K562 (cell line): Measurements from ENCODE around the gene CCR9. TPM values are rescaled to one million over a fixed set of nuclear protein-coding genes. Genes with fewer than 3 reads are reported as not detected.
A peak's percentile ranks its signal among the peaks of the same experiment; 100 is the strongest.

Experiments used
- BRD4 ChIP-seq: fragments of 200-600 bp; sonication (generic); IDR thresholded peaks from 2 replicates; pipeline ENCODE4 v1.6.1; 2017; ENCODE audit warnings: inconsistent platforms
- C11orf30 ChIP-seq: fragments of 450-650 bp; IDR thresholded peaks from 2 replicates; pipeline ENCODE4 v1.6.1; 2016; ENCODE audit warnings: low read depth, mild to moderate bottlenecking
- CBFA2T3 ChIP-seq: fragments of 450-650 bp; IDR thresholded peaks from 2 replicates; pipeline ENCODE4 v1.6.1; 2017
- CBFB ChIP-seq: sonication (generic); formaldehyde crosslinking; IDR thresholded peaks from 2 replicates; pipeline ENCODE4 v1.4.0; 2020; ENCODE audit warnings: mild to moderate bottlenecking, missing genetic modification reagents
- CTCF ChIP-seq, 3 experiments: IDR thresholded peaks in 2 of 3; conservative IDR thresholded peaks in 1 of 3; 2 replicates each; pipeline ENCODE4 v1.5.1; 2011 to 2012; ENCODE audit warnings: low read length in 3 of 3, mild to moderate bottlenecking in 3 of 3, control low read depth in 2 of 3, improper control_type of control experiment in 1 of 3, inconsistent platforms in 1 of 3, low read depth in 1 of 3, mixed read lengths in 1 of 3, moderate library complexity in 1 of 3; ENCODE audit not compliant: insufficient read depth in 2 of 3
- KLF1 ChIP-seq: fragments of 450-650 bp; IDR thresholded peaks from 2 replicates; pipeline ENCODE4 v1.6.1; 2016; ENCODE audit warnings: missing genetic modification characterization, missing compliant biosample characterization
- NR1H2 ChIP-seq: sonication (generic); formaldehyde crosslinking; IDR thresholded peaks from 2 replicates; pipeline ENCODE4 v1.4.0; 2020; ENCODE audit warnings: mild to moderate bottlenecking, missing genetic modification reagents
- POLR2AphosphoS5 ChIP-seq: IDR thresholded peaks from 2 replicates; pipeline ENCODE4 v1.6.1; 2011; ENCODE audit warnings: mild to moderate bottlenecking, low read depth, low read length, moderate library complexity; ENCODE audit not compliant: control insufficient read depth, insufficient read depth
- RB1 ChIP-seq: fragments of 450-650 bp; IDR thresholded peaks from 2 replicates; pipeline ENCODE4 v1.6.1; 2017; ENCODE audit warnings: low read depth, mild to moderate bottlenecking
- RFX1 ChIP-seq: fragments of 450-650 bp; IDR thresholded peaks from 2 replicates; pipeline ENCODE4 v1.6.1; 2016; ENCODE audit warnings: mild to moderate bottlenecking, moderate library complexity
- SAFB2 ChIP-seq: fragments of 200-400 bp; formaldehyde crosslinking; IDR thresholded peaks from 2 replicates; pipeline ENCODE4 v1.6.1; 2018; ENCODE audit warnings: borderline replicate concordance, low read length, low read depth, moderate library complexity; ENCODE audit not compliant: severe bottlenecking
- SIN3B ChIP-seq: fragments of 450-650 bp; IDR thresholded peaks from 2 replicates; pipeline ENCODE4 v1.6.1; 2017; ENCODE audit warnings: low read depth, mild to moderate bottlenecking, moderate library complexity
- SRSF1 ChIP-seq: fragments of 200-400 bp; formaldehyde crosslinking; IDR thresholded peaks from 2 replicates; pipeline ENCODE4 v1.6.1; 2017; ENCODE audit warnings: mild to moderate bottlenecking, low read depth, low read length, moderate library complexity
- TAF15 ChIP-seq: fragments of 200-400 bp; formaldehyde crosslinking; IDR thresholded peaks from 2 replicates; pipeline ENCODE4 v1.6.1; 2017; ENCODE audit warnings: mild to moderate bottlenecking, low read depth, low read length, moderate library complexity
- TOE1 ChIP-seq, 2 experiments: fragments of 450-650 bp in 1 of 2; sonication (generic) in 1 of 2; formaldehyde crosslinking in 1 of 2; IDR thresholded peaks; 2 replicates each; pipeline versions ENCODE4 v1.7.1 to v1.8.0; 2016 to 2022; ENCODE audit warnings: borderline replicate concordance in 2 of 2, mild to moderate bottlenecking in 2 of 2, antibody characterized with exemption in 1 of 2, inconsistent platforms in 1 of 2, low read depth in 1 of 2, missing genetic modification reagents in 1 of 2, moderate library complexity in 1 of 2
- ZEB2 ChIP-seq: fragments of 450-650 bp; IDR thresholded peaks from 2 replicates; pipeline ENCODE4 v1.6.1; 2016
- ZNF707 ChIP-seq: fragments of 250-450 bp; sonication (Bioruptor Pico); conservative IDR thresholded peaks from 2 replicates; pipeline ENCODE4 v1.8.0; 2022; ENCODE audit warnings: inconsistent platforms, mild to moderate bottlenecking, moderate library complexity
- ZNF717 ChIP-seq: fragments of 250-450 bp; sonication (Bioruptor Pico); IDR thresholded peaks from 2 replicates; pipeline ENCODE4 v1.5.0; 2021
- polyA plus RNA-seq, 8 experiments: library from polyadenylated mRNA; depleted of rRNA in 4 of 8; stranded (reverse) in 5 of 8; unstranded in 3 of 8; fragments of >200 nt; fragmentation: Nextera tagmentation in 2 of 8; fragmentation: Illumina TruSeq in 1 of 8; extraction: Ambion mirVana in 2 of 8; extraction: Trizol in 1 of 8; gene quantifications; 2 replicates each; pipeline versions ENCODE4 v1.2.1 to v1.2.3, GENCODE V29; 2011 to 2014; ENCODE audit warnings: inconsistent platforms in 1 of 8, missing spikeins in 1 of 8
- total RNA-seq, 7 experiments: library from RNA; depleted of rRNA in 6 of 7; stranded (reverse); fragments of >200 nt in 6 of 7; fragmentation: Illumina TruSeq in 2 of 7; extraction: Trizol in 2 of 7; gene quantifications; 2 replicates each; pipeline versions ENCODE4 v1.2.1 to v1.2.3, GENCODE V29; 2011 to 2021; ENCODE audit warnings: low replicate concordance in 1 of 7
- TF ChIP-seq, protein P1 (sequence below): fragments of 450-650 bp; IDR thresholded peaks from 2 replicates; pipeline ENCODE4 v1.7.1; 2018; ENCODE audit warnings: mild to moderate bottlenecking, low read depth; ENCODE audit not compliant: partially characterized antibody
- TF ChIP-seq, protein P2 (sequence below): sonication (generic); formaldehyde crosslinking; IDR thresholded peaks from 2 replicates; pipeline ENCODE4 v1.8.1; 2023; ENCODE audit warnings: mild to moderate bottlenecking, missing genetic modification reagents, moderate library complexity
- TF ChIP-seq, protein P3 (sequence below): sonication (generic); formaldehyde crosslinking; IDR thresholded peaks from 2 replicates; pipeline ENCODE4 v1.8.0; 2023; ENCODE audit warnings: mild to moderate bottlenecking, missing genetic modification reagents

CCR9 gene
- total and polyA plus RNA-seq, 9 of the 15 experiments (the other 6 are each of a cell fraction or from before 2014, with no cell fraction given), result not detected

DNA sequence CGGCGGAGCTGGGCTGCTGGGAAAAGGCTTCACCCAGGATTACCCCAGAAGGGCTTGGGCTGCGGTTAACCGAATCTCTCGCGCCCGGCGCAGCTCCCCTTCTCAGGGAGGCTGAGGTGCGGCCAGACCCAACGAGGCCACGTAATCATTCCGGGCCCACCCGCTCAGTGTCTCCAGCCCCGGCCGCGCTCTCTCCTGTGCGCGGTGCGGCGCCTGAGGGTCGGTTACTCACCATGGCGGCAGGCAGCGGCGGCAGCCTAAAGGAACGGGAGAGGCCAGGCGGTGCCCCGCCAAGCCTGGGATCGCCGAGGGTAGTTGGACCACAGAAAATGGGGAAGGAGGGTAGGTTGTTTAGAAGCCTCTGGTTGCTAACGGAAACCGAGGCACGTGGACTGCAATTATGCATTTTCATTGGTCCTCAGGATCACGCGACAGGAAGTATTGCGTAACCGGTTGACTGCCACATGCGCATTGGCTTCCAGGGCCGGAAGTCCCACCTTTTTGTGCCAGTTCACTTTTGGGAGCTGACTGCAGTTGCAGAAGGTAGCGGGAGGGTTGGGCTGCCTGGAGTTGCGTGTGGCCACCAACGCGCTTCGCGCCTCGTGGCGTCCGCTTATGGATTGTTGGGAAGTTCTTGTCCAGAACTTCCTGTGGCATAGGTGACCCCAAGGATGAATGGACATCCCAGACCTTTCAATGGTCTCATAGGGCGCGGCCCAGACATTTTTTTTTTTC is 44.4 kb upstream of the CCR9 start, which contains the start of gene LZTFL1 (continued):
- TF ChIP-seq CBFB (CRISPR knock-in tag) (0 out of 2 replicates have a peak, but pooled peaks have one; percentile 54), NR1H2 (CRISPR knock-in tag) (no peak), TAF15 (no peak), C11orf30 (peak; percentile 83), SIN3B (0 out of 2 replicates have a peak, but pooled peaks have one; percentile 36), ZNF717 (CRISPR knock-in tag) (no peak), POLR2AphosphoS5 (no peak), SRSF1 (no peak), RFX1 (peak; percentile 98), TOE1 (IDR thresholded peaks at IDR 0.05; ENCODE audit: borderline replicate concordance) (peak; percentile 85; the same call in 1 of the 2 replicates), TOE1 (CRISPR knock-in tag; IDR thresholded peaks at IDR 0.05; ENCODE audit: borderline replicate concordance, low read depth) (no peak), RB1 (peak; percentile 20; the same call in 1 of the 2 replicates), SAFB2 (no peak), CBFA2T3 (no peak), ZNF707 (CRISPR knock-in tag) (no peak), BRD4 (no peak), KLF1 (tag) (peak; percentile 16; the same call in 1 of the 2 replicates), CTCF (IDR thresholded peaks at IDR 0.05 in 2 of 3, conservative IDR thresholded peaks at IDR 0.05 in 1 of 3; ENCODE audit: insufficient read depth in 2 of 3, low read depth in 1 of 3, low read length in 3 of 3) (no peak), ZEB2 (no peak)
- TF ChIP-seq, protein P1, sequence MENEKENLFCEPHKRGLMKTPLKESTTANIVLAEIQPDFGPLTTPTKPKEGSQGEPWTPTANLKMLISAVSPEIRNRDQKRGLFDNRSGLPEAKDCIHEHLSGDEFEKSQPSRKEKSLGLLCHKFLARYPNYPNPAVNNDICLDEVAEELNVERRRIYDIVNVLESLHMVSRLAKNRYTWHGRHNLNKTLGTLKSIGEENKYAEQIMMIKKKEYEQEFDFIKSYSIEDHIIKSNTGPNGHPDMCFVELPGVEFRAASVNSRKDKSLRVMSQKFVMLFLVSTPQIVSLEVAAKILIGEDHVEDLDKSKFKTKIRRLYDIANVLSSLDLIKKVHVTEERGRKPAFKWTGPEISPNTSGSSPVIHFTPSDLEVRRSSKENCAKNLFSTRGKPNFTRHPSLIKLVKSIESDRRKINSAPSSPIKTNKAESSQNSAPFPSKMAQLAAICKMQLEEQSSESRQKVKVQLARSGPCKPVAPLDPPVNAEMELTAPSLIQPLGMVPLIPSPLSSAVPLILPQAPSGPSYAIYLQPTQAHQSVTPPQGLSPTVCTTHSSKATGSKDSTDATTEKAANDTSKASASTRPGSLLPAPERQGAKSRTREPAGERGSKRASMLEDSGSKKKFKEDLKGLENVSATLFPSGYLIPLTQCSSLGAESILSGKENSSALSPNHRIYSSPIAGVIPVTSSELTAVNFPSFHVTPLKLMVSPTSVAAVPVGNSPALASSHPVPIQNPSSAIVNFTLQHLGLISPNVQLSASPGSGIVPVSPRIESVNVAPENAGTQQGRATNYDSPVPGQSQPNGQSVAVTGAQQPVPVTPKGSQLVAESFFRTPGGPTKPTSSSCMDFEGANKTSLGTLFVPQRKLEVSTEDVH, result peak; percentile 70
- TF ChIP-seq, protein P2, sequence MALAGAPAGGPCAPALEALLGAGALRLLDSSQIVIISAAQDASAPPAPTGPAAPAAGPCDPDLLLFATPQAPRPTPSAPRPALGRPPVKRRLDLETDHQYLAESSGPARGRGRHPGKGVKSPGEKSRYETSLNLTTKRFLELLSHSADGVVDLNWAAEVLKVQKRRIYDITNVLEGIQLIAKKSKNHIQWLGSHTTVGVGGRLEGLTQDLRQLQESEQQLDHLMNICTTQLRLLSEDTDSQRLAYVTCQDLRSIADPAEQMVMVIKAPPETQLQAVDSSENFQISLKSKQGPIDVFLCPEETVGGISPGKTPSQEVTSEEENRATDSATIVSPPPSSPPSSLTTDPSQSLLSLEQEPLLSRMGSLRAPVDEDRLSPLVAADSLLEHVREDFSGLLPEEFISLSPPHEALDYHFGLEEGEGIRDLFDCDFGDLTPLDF (CRISPR knock-in tag), result no peak
- TF ChIP-seq, protein P3, sequence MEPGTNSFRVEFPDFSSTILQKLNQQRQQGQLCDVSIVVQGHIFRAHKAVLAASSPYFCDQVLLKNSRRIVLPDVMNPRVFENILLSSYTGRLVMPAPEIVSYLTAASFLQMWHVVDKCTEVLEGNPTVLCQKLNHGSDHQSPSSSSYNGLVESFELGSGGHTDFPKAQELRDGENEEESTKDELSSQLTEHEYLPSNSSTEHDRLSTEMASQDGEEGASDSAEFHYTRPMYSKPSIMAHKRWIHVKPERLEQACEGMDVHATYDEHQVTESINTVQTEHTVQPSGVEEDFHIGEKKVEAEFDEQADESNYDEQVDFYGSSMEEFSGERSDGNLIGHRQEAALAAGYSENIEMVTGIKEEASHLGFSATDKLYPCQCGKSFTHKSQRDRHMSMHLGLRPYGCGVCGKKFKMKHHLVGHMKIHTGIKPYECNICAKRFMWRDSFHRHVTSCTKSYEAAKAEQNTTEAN (CRISPR knock-in tag), result 0 out of 2 replicates have a peak, but pooled peaks have one; percentile 40
